ENCODE data around the gene TCF7L1. TPM values are rescaled to one million over a fixed set of nuclear protein-coding genes. Genes with fewer than 3 reads are reported as not detected.
A peak's percentile ranks its signal among the peaks of the same experiment; 100 is the strongest.

TCF7L1 gene
- total RNA-seq, 2 donors from 2014 or later = 8.3 to 8.8 TPM

GRCh38 chr2:85257359-85257969, 124.3 kb downstream of the TCF7L1 start:
- no peaks in the 10 kb centered on the region for H3K9me3 ChIP-seq
- peaks cover 22 to 68% of the 10 kb centered on the region in 2 donors for H3K4me1 ChIP-seq (ENCODE audit: control insufficient read depth in 1 of 2, low read depth in 2 of 2)
- ATAC-seq (ENCODE audit: insufficient number of reproducible peaks, low FRiP score, low read depth) = peak; percentile 54
- H3K27ac ChIP-seq = peak overlapping the region; percentile 68 to 78
- H3K36me3 ChIP-seq = no peaks in the 10 kb centered on the region
- H3K4me3 ChIP-seq = peak overlapping the region; percentile 26
- H3K27me3 ChIP-seq (replicated peaks; ENCODE audit: insufficient read depth) = no peaks in the 10 kb centered on the region
- no peak for DNase-seq (ENCODE audit: low spot score)
- TF ChIP-seq CTCF (IDR thresholded peaks at IDR 0.05) = no peak

DNA sequence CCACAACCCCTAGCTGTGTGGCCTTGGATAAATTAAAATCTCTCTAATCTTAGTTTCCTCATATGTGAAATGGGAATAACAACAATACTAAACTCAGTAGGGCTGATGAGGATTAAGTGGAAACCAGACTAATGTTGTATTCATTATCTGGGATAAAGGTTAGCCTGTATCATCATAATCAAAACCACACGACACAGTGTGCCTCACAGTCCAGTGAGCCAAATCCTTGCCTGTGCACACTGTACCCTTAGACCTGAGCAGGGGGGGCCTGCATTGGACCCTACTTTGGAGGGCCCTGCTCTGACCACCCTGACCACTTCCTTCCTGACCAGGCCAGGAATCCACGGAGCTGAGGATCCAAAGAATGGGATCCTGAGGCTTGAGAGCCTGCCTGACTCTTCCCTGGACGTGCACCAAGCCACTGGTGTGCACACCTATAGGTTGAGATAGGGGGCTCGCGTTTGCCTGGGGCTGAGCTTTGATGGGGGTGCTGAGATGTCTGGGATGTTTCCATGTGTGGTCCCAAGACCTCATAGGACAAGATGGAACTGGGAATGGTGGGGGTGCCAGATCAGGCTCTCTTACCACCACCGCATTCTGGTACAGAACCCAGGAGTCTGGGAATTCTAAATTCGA, 124.9 kb downstream of the TCF7L1 start:
- no peak overlapping the region for H3K4me3 ChIP-seq
- H3K36me3 ChIP-seq = no peaks in the 10 kb centered on the region
- H3K4me1 ChIP-seq (ENCODE audit: control insufficient read depth in 1 of 2, low read depth in 2 of 2) = peaks cover 22 to 68% of the 10 kb centered on the region in 2 donors
- no peaks in the 10 kb centered on the region for H3K9me3 ChIP-seq
- DNase-seq (ENCODE audit: low spot score) = no peak
- H3K27ac ChIP-seq = peak overlapping the region; percentile 68 to 78
- no peaks in the 10 kb centered on the region for H3K27me3 ChIP-seq (replicated peaks; ENCODE audit: insufficient read depth)
- no peak for TF ChIP-seq CTCF (IDR thresholded peaks at IDR 0.05)
- ATAC-seq (ENCODE audit: insufficient number of reproducible peaks, low FRiP score, low read depth) = no peak

DNA sequence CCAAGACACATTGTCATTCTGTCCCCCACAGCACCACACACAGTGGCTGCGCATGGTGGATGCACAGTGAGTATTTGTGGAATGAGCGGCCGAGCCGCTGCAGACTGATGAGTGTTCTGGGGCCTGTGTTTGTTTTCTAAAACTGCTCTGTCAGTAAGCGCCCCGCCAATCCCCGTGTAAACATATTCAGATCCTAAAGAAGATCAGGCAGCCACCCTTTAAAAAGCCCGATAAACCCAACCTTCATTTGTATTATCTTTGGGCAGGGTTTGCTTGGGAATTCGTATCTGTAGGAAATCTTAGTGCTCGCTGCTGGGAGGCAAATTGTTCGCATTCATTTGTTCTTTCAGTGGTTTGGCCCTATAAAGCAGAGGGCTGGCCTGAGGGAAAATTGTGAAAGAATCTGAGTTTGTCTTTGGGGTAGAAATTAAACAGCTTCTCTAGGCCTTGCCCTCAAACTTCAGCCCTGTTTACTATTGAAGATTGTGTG, 126.0 kb downstream of the TCF7L1 start:
- Histone ChIP-seq H3K36me3 (no peaks in the 10 kb centered on the region), H3K27me3 (replicated peaks; ENCODE audit: insufficient read depth) (no peaks in the 10 kb centered on the region), H3K4me3 (no peak overlapping the region), H3K9me3 (no peaks in the 10 kb centered on the region), H3K4me1 (ENCODE audit: control insufficient read depth in 1 of 2, low read depth in 2 of 2) (peaks cover 28 to 76% of the 10 kb centered on the region in 2 donors), H3K27ac (peak overlapping the region; percentile 68 to 78)
- no peak for DNase-seq (ENCODE audit: low spot score)
- ATAC-seq (ENCODE audit: insufficient number of reproducible peaks, low FRiP score, low read depth) = no peak
- no peak for TF ChIP-seq CTCF (IDR thresholded peaks at IDR 0.05)

GRCh38 chr2:85259879-85260278, 126.7 kb downstream of the TCF7L1 start:
- no peak for TF ChIP-seq CTCF (IDR thresholded peaks at IDR 0.05)
- Histone ChIP-seq H3K27me3 (replicated peaks; ENCODE audit: insufficient read depth) (no peaks in the 10 kb centered on the region), H3K4me1 (ENCODE audit: control insufficient read depth in 1 of 2, low read depth in 2 of 2) (peaks cover 32 to 76% of the 10 kb centered on the region in 2 donors), H3K36me3 (no peaks in the 10 kb centered on the region), H3K4me3 (no peak overlapping the region), H3K9me3 (no peaks in the 10 kb centered on the region), H3K27ac (peak overlapping the region; percentile 39 to 78)
- DNase-seq (ENCODE audit: low spot score) (no peak), ATAC-seq (ENCODE audit: insufficient number of reproducible peaks, low FRiP score, low read depth) (no peak)

DNA sequence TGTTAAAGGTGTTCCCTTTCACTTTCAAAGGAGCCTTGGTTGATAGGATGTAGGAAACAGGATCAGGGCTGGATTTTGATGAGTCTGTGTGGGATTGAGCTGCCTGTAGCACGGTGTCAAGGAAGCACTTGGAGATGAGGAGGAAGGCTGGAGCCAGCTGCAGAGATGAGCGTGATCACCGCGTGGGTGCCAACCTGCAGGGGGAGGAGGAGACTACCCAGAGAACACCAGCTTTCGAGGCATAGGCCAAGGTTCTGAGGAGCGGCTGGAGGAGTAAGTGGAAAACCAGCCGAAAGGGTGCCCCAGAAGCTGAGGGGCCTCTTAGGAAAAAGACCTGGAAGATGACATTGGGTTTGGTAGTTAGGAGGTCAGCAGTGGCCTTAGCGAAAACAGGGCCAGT, 130.4 kb downstream of the TCF7L1 start:
- TF ChIP-seq CTCF (IDR thresholded peaks at IDR 0.05) = no peak
- no peak for ATAC-seq (ENCODE audit: insufficient number of reproducible peaks, low FRiP score, low read depth)
- Histone ChIP-seq H3K9me3 (no peaks in the 10 kb centered on the region), H3K36me3 (no peaks in the 10 kb centered on the region), H3K4me3 (no peak overlapping the region), H3K27ac (peak overlapping the region in 1 of 2 donors; percentile 79), H3K4me1 (ENCODE audit: control insufficient read depth in 1 of 2, low read depth in 2 of 2) (peaks cover 24 to 60% of the 10 kb centered on the region in 2 donors), H3K27me3 (replicated peaks; ENCODE audit: insufficient read depth) (no peaks in the 10 kb centered on the region)
- DNase-seq (ENCODE audit: low spot score) = no peak
